ENCODE results near the gene ZMYM3. TPM values are rescaled to one million over a fixed set of nuclear protein-coding genes. Genes with fewer than 3 reads are reported as not detected.
A peak's percentile ranks its signal among the peaks of the same experiment; 100 is the strongest.

ZMYM3 gene
- total and polyA plus RNA-seq, 2 of the 4 experiments (the other 2 are of a cell fraction): 10.0 to 28.1 TPM

- Histone ChIP-seq H3K4me3 (ENCODE audit: insufficient read depth, low read depth, low read length) (no peak overlapping the region), H3K4me2 (ENCODE audit: low read depth, low read length) (no peak overlapping the region), H3K36me3 (ENCODE audit: control insufficient read depth, insufficient read depth, low read length) (peaks cover 23% of the 10 kb centered on the region), H3K4me1 (ENCODE audit: control insufficient read depth, insufficient read depth, low read length) (no peaks in the 10 kb centered on the region), H3K18ac (ENCODE audit: low read depth, low read length) (no peak overlapping the region), H4K20me1 (ENCODE audit: insufficient read depth, low read length) (peaks cover 10% of the 10 kb centered on the region; the same call in 1 of the 2 replicates), H3K14ac (replicated peaks; ENCODE audit: low read depth, low read length) (no peak overlapping the region), H2BK15ac (ENCODE audit: low read depth, low read length) (no peak overlapping the region), H3K4ac (ENCODE audit: low read depth, low read length) (no peak overlapping the region), H2BK120ac (ENCODE audit: low read depth, low read length) (no peak overlapping the region), H3K9me1 (ENCODE audit: insufficient read depth, low read length) (peaks cover 3% of the 10 kb centered on the region; the same call in 1 of the 2 replicates), H3K9me3 (ENCODE audit: control insufficient read depth, insufficient read depth, low read length) (no peaks in the 10 kb centered on the region), H4K5ac (ENCODE audit: low read depth, low read length) (no peak overlapping the region), H3K56ac (ENCODE audit: extremely low read depth, insufficient read depth, low read length) (no peak overlapping the region), H3K9ac (ENCODE audit: low read depth, low read length) (no peak overlapping the region), H3K23ac (ENCODE audit: low read depth, low read length) (no peak overlapping the region), H3K79me1 (ENCODE audit: low read depth in 1 of 2, low read length in 2 of 2) (peaks cover 6 to 19% of the 10 kb centered on the region in 2 experiments; a peak in 3 of 4 replicates), H3K27ac (ENCODE audit: insufficient read depth, low read length) (no peak overlapping the region), H2AFZ (replicated peaks; ENCODE audit: low read length, poor library complexity) (no peak overlapping the region), H2BK20ac (ENCODE audit: low read depth, low read length) (no peak overlapping the region), H2AK9ac (replicated peaks; ENCODE audit: low read depth, low read length, poor library complexity) (no peak overlapping the region), H4K8ac (ENCODE audit: low read depth in 2 of 2, low read length in 2 of 2) (no peak overlapping the region), H2AK5ac (ENCODE audit: low read depth, low read length) (no peak overlapping the region), H2BK5ac (ENCODE audit: low read depth, low read length, poor library complexity, severe bottlenecking) (no peak overlapping the region), H3K27me3 (ENCODE audit: control insufficient read depth, insufficient read depth, low read length) (no peaks in the 10 kb centered on the region), H4K91ac (ENCODE audit: insufficient read depth, low read depth, low read length) (no peak overlapping the region)
- CTCF ChIA-PET: no interaction called here
- DNase-seq (peak; percentile 24), ATAC-seq (ENCODE audit: low read depth) (peak; percentile 11; the same call in 1 of the 2 replicates)
- TF ChIP-seq RCOR1 (IDR thresholded peaks at IDR 0.05; ENCODE audit: insufficient replicate concordance, low read length): no peak
- TF ChIP-seq CHD1 (IDR thresholded peaks at IDR 0.05; ENCODE audit: low read depth, low read length): no peak
- no peak for TF ChIP-seq MXI1 (IDR thresholded peaks at IDR 0.05; ENCODE audit: borderline replicate concordance, low read depth, low read length)
- no peak for TF ChIP-seq FOS (IDR thresholded peaks at IDR 0.05; ENCODE audit: low read depth, low read length)
- no peak for TF ChIP-seq SMC3 (IDR thresholded peaks at IDR 0.05; ENCODE audit: low read depth, low read length)
- TF ChIP-seq RFX5 (IDR thresholded peaks at IDR 0.05; ENCODE audit: low read depth, low read length): no peak
- TF ChIP-seq MAZ (IDR thresholded peaks at IDR 0.05; ENCODE audit: borderline replicate concordance, low read depth, low read length): no peak
- no peak for TF ChIP-seq BHLHE40 (IDR thresholded peaks at IDR 0.05; ENCODE audit: low read depth, low read length)
- no peak for TF ChIP-seq NFE2L2 (IDR thresholded peaks at IDR 0.05; ENCODE audit: low read depth, low read length)
- no peak for TF ChIP-seq MAFK (IDR thresholded peaks at IDR 0.05; ENCODE audit: low read depth, low read length)
- TF ChIP-seq POLR2A (IDR thresholded peaks at IDR 0.05; ENCODE audit: low read depth, low read length): no peak
- TF ChIP-seq RAD21 (IDR thresholded peaks at IDR 0.05; ENCODE audit: low read length): no peak
- TF ChIP-seq CTCF (conservative IDR thresholded peaks at IDR 0.05; ENCODE audit: low read depth, low read length): no peak
- TF ChIP-seq USF2 (IDR thresholded peaks at IDR 0.05; ENCODE audit: low read depth, low read length): no peak
- in situ Hi-C loops (cut with MboI; ENCODE audit: low sequenced_read_pairs) (no loop called here), dilution Hi-C loops (cut with HindIII; ENCODE audit: low sequenced_read_pairs, unreplicated experiment) (no loop called here), intact Hi-C loops (cut with micrococcal nuclease) (no loop called here)
- WGBS, 2 experiments (ENCODE audit: extremely low coverage in 2 of 2, insufficient read length in 1 of 2): 0% methylated on average over 1 of the region's 5 CpGs; no CpG with 5 or more reads in 1 of the 2 experiments
- POLR2A ChIA-PET (ENCODE audit: unreplicated experiment): no interaction called here
- no TSS peak for BruUV-seq (replicated peaks)
Measured at GRCh38 chrX:71302461-71303213, 48.7 kb upstream of the ZMYM3 start.

Data from IMR-90 (cell line).